WTC11 (cell line): ENCODE data around the gene BRME1. TPM values are rescaled to one million over a fixed set of nuclear protein-coding genes. Genes with fewer than 3 reads are reported as not detected.

Experiments used
- ATAC-seq: fragments of 200-7000 bp; cut with Tn5 transposase; 2 replicates; pipeline ENCODE4 v1.10.0; 2021; ENCODE audit warnings: mild to moderate bottlenecking, moderate library complexity
- CTCF ChIA-PET: fragments of 300-600 bp; sonication (Branson Sonifier 250); formaldehyde crosslinking; loops from one replicate; lab custom pipeline; 2021; ENCODE audit warnings: antibody characterized with exemption; lab: Charles Lee
- POLR2A ChIA-PET: fragments of 350-600 bp; sonication (Branson Sonifier 250); formaldehyde crosslinking; loops from one replicate; lab custom pipeline; 2021; ENCODE audit warnings: antibody characterized with exemption; lab: Charles Lee
- DNase-seq: peaks from one replicate; pipeline ENCODE4 v3.0.0; 2021; ENCODE audit warnings: low spot score
- H3K27ac Mint-ChIP-seq: 2 replicates; pipeline ENCODE4 v1.8.0; 2021; ENCODE audit warnings: mixed read lengths
- H3K27me3 Mint-ChIP-seq: 2 replicates; pipeline ENCODE4 v1.8.0; 2021; ENCODE audit warnings: low read depth, mild to moderate bottlenecking, moderate library complexity, mixed read lengths
- H3K36me3 Mint-ChIP-seq: 2 replicates; pipeline ENCODE4 v1.8.0; 2021; ENCODE audit warnings: mixed read lengths
- H3K4me1 Mint-ChIP-seq: 2 replicates; pipeline ENCODE4 v1.8.0; 2022; ENCODE audit warnings: mixed read lengths
- H3K4me3 Mint-ChIP-seq: 2 replicates; pipeline ENCODE4 v1.8.0; 2021; ENCODE audit warnings: mild to moderate bottlenecking, moderate library complexity, mixed read lengths
- H3K9me3 Mint-ChIP-seq: 2 replicates; pipeline ENCODE4 v1.8.0; 2021; ENCODE audit warnings: mixed read lengths
- ETV6 ChIP-seq: sonication (generic); formaldehyde crosslinking; IDR thresholded peaks from 2 replicates; pipeline ENCODE4 v1.8.1; 2022; ENCODE audit warnings: mild to moderate bottlenecking, missing genetic modification reagents
- FOXK1 ChIP-seq: sonication (generic); formaldehyde crosslinking; IDR thresholded peaks from 2 replicates; pipeline ENCODE4 v1.8.0; 2022; ENCODE audit warnings: mild to moderate bottlenecking, moderate library complexity, missing genetic modification reagents
- GABPB1 ChIP-seq: sonication (generic); formaldehyde crosslinking; IDR thresholded peaks from 2 replicates; pipeline ENCODE4 v1.8.1; 2023; ENCODE audit warnings: mild to moderate bottlenecking, missing genetic modification reagents
- HMGA2 ChIP-seq: fragments of 250-450 bp; sonication (Bioruptor Pico); IDR thresholded peaks from 2 replicates; pipeline ENCODE4 v1.4.0; 2021; ENCODE audit warnings: mild to moderate bottlenecking, moderate library complexity
- JAZF1 ChIP-seq: fragments of 250-450 bp; sonication (Bioruptor Pico); IDR thresholded peaks from 2 replicates; pipeline ENCODE4 v1.9.0; 2021; ENCODE audit warnings: moderate library complexity, mild to moderate bottlenecking, inconsistent platforms
- MXD4 ChIP-seq: fragments of 250-450 bp; sonication (Bioruptor Pico); IDR thresholded peaks from 2 replicates; pipeline ENCODE4 v1.8.0; 2021; ENCODE audit warnings: mild to moderate bottlenecking, moderate library complexity, borderline replicate concordance
- SMAD3 ChIP-seq: sonication (generic); formaldehyde crosslinking; IDR thresholded peaks from 2 replicates; pipeline ENCODE4 v1.8.0; 2022; ENCODE audit warnings: missing genetic modification reagents, mild to moderate bottlenecking, borderline replicate concordance
- ZNF232 ChIP-seq: sonication (generic); formaldehyde crosslinking; IDR thresholded peaks from 2 replicates; pipeline ENCODE4 v1.8.0; 2022; ENCODE audit warnings: mild to moderate bottlenecking, missing genetic modification reagents
- ZNF671 ChIP-seq: fragments of 250-450 bp; sonication (Bioruptor Pico); IDR thresholded peaks from 2 replicates; pipeline ENCODE4 v1.8.0; 2021; ENCODE audit warnings: mild to moderate bottlenecking
- total RNA-seq: library from RNA; stranded (reverse); gene quantifications from 3 replicates; pipeline ENCODE4 v1.2.3, GENCODE V29; 2021
- TF ChIP-seq, protein P1 (sequence below): fragments of 250-450 bp; sonication (Bioruptor Pico); IDR thresholded peaks from 2 replicates; pipeline ENCODE4 v1.9.0; 2021; ENCODE audit warnings: mild to moderate bottlenecking
- TF ChIP-seq, protein P2 (sequence below): sonication (generic); formaldehyde crosslinking; IDR thresholded peaks from 2 replicates; pipeline ENCODE4 v1.8.0; 2023; ENCODE audit warnings: missing genetic modification reagents, mild to moderate bottlenecking, borderline replicate concordance
- TF ChIP-seq, protein P3 (sequence below): fragments of 250-450 bp; sonication (Bioruptor Pico); IDR thresholded peaks from 2 replicates; pipeline ENCODE4 v2.1.2; 2022; ENCODE audit warnings: mild to moderate bottlenecking, moderate library complexity
- TF ChIP-seq, protein P4 (sequence below): fragments of 250-450 bp; sonication (Bioruptor Pico); IDR thresholded peaks from 2 replicates; pipeline ENCODE4 v1.9.0; 2021; ENCODE audit warnings: moderate library complexity, mild to moderate bottlenecking, inconsistent platforms, borderline replicate concordance
- TF ChIP-seq, protein P5 (sequence below): sonication (generic); formaldehyde crosslinking; IDR thresholded peaks from 2 replicates; pipeline ENCODE4 v1.8.0; 2022; ENCODE audit warnings: mild to moderate bottlenecking, missing genetic modification reagents
- TF ChIP-seq, protein P6 (sequence below): sonication (generic); formaldehyde crosslinking; IDR thresholded peaks from 2 replicates; pipeline ENCODE4 v1.8.0; 2022; ENCODE audit warnings: mild to moderate bottlenecking, missing genetic modification reagents
- TF ChIP-seq, protein P7 (sequence below): sonication (generic); formaldehyde crosslinking; IDR thresholded peaks from 2 replicates; pipeline ENCODE4 v1.8.1; 2022; ENCODE audit warnings: mild to moderate bottlenecking, moderate library complexity, missing genetic modification reagents
- TF ChIP-seq, protein P8 (sequence below): sonication (generic); formaldehyde crosslinking; IDR thresholded peaks from 2 replicates; pipeline ENCODE4 v1.8.1; 2023; ENCODE audit warnings: mild to moderate bottlenecking, missing genetic modification reagents
- TF ChIP-seq, protein P9 (sequence below): sonication (generic); formaldehyde crosslinking; IDR thresholded peaks from 2 replicates; pipeline ENCODE4 v1.8.1; 2022; ENCODE audit warnings: mild to moderate bottlenecking, missing genetic modification reagents, moderate library complexity, borderline replicate concordance

Gene BRME1
- total RNA-seq, 1 experiment from 2014 or later: 5.0 TPM

DNA sequence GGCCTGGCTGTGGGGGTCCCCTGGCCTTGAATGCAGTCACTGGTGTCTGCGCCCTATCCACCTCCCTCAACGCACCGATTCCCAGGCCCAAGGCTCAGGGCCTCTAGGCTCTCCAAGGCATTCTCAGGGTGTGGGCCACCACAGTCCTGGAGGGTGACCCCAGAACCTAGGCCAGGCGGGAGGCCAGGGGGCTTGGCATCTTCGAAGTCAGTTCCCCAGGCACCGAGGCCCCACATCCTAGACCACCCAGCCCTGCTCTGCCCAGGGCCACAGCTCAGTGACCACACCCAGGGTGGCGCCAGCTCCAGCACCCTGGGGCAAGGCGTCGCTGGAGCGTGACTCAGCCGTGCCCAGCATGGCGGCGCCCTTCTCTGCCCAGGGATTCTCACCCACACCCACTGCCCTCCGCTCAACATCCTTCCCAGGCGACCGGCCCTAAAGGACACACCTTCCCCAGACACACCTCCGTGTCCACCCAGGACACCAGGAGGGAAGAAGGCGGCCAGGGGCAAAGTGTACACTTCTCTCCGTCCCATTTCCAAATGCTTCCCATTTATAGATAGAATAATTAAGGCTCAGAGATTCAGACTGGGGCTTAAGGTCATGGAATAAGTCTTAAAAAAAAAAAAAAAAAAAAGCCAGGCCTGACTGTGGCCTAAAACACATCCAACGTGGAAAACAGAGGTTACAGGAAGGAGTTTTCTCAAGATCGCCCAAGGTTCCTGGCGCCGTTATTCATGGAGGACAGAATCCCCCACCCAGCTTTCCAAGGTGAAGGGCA lies 65.4 kb downstream of the BRME1 start:
- H3K9me3 Mint-ChIP-seq: no peaks in the 10 kb centered on the region
- POLR2A ChIA-PET: interaction anchor here (0.5 kb wide), 1 partner anchor 18 kb away, joined by 3 read pairs; no protein-coding TSS in a partner anchor
- TF ChIP-seq, protein P1, sequence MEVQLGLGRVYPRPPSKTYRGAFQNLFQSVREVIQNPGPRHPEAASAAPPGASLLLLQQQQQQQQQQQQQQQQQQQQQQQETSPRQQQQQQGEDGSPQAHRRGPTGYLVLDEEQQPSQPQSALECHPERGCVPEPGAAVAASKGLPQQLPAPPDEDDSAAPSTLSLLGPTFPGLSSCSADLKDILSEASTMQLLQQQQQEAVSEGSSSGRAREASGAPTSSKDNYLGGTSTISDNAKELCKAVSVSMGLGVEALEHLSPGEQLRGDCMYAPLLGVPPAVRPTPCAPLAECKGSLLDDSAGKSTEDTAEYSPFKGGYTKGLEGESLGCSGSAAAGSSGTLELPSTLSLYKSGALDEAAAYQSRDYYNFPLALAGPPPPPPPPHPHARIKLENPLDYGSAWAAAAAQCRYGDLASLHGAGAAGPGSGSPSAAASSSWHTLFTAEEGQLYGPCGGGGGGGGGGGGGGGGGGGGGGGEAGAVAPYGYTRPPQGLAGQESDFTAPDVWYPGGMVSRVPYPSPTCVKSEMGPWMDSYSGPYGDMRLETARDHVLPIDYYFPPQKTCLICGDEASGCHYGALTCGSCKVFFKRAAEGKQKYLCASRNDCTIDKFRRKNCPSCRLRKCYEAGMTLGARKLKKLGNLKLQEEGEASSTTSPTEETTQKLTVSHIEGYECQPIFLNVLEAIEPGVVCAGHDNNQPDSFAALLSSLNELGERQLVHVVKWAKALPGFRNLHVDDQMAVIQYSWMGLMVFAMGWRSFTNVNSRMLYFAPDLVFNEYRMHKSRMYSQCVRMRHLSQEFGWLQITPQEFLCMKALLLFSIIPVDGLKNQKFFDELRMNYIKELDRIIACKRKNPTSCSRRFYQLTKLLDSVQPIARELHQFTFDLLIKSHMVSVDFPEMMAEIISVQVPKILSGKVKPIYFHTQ (CRISPR knock-in tag): no peak
- TF ChIP-seq SMAD3 (CRISPR knock-in tag): no peak
- TF ChIP-seq FOXK1: no peak
- TF ChIP-seq, protein P2, sequence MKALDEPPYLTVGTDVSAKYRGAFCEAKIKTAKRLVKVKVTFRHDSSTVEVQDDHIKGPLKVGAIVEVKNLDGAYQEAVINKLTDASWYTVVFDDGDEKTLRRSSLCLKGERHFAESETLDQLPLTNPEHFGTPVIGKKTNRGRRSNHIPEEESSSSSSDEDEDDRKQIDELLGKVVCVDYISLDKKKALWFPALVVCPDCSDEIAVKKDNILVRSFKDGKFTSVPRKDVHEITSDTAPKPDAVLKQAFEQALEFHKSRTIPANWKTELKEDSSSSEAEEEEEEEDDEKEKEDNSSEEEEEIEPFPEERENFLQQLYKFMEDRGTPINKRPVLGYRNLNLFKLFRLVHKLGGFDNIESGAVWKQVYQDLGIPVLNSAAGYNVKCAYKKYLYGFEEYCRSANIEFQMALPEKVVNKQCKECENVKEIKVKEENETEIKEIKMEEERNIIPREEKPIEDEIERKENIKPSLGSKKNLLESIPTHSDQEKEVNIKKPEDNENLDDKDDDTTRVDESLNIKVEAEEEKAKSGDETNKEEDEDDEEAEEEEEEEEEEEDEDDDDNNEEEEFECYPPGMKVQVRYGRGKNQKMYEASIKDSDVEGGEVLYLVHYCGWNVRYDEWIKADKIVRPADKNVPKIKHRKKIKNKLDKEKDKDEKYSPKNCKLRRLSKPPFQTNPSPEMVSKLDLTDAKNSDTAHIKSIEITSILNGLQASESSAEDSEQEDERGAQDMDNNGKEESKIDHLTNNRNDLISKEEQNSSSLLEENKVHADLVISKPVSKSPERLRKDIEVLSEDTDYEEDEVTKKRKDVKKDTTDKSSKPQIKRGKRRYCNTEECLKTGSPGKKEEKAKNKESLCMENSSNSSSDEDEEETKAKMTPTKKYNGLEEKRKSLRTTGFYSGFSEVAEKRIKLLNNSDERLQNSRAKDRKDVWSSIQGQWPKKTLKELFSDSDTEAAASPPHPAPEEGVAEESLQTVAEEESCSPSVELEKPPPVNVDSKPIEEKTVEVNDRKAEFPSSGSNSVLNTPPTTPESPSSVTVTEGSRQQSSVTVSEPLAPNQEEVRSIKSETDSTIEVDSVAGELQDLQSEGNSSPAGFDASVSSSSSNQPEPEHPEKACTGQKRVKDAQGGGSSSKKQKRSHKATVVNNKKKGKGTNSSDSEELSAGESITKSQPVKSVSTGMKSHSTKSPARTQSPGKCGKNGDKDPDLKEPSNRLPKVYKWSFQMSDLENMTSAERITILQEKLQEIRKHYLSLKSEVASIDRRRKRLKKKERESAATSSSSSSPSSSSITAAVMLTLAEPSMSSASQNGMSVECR (CRISPR knock-in tag): no peak
- TF ChIP-seq, protein P3, sequence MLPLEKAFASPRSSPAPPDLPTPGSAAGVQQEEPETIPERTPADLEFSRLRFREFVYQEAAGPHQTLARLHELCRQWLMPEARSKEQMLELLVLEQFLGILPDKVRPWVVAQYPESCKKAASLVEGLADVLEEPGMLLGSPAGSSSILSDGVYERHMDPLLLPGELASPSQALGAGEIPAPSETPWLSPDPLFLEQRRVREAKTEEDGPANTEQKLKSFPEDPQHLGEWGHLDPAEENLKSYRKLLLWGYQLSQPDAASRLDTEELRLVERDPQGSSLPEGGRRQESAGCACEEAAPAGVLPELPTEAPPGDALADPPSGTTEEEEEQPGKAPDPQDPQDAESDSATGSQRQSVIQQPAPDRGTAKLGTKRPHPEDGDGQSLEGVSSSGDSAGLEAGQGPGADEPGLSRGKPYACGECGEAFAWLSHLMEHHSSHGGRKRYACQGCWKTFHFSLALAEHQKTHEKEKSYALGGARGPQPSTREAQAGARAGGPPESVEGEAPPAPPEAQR: no peak
- TF ChIP-seq, protein P4, sequence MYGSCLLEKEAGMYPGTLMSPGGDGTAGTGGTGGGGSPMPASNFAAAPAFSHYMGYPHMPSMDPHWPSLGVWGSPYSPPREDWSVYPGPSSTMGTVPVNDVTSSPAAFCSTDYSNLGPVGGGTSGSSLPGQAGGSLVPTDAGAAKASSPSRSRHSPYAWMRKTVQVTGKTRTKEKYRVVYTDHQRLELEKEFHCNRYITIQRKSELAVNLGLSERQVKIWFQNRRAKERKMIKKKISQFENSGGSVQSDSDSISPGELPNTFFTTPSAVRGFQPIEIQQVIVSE (CRISPR knock-in tag): no peak
- TF ChIP-seq, protein P5, sequence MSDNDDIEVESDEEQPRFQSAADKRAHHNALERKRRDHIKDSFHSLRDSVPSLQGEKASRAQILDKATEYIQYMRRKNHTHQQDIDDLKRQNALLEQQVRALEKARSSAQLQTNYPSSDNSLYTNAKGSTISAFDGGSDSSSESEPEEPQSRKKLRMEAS (CRISPR knock-in tag): no peak
- no peaks in the 10 kb centered on the region for H3K27me3 Mint-ChIP-seq
- DNase-seq: no peak
- no peaks in the 10 kb centered on the region for H3K36me3 Mint-ChIP-seq
- no peak overlapping the region for H3K4me3 Mint-ChIP-seq
- CTCF ChIA-PET: interaction anchor here (0.7 to 2.1 kb wide), 7 partner anchors 15 to 241 kb away, joined by 3 to 19 read pairs (median 8); no protein-coding TSS in a partner anchor
- H3K4me1 Mint-ChIP-seq: peaks cover 30% of the 10 kb centered on the region
- ATAC-seq: no peak
- no peak overlapping the region for H3K27ac Mint-ChIP-seq

DNA sequence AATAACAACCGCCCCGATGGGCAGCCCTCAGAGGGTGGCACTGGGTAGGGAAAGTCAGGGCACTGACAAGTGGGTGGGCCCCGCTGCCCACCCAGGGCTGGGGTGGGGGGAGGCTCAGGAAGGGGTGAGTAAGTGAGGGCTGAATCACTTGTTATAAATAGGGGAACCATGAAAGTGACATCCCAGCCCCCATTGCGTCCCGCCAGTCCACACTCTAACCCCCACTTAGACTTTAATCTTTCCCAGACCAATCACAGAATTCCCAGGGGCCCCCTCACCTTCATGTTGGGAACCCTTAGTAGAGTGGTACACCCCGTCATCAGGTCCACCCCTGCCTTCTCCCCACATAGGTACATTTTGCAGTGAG lies 66.0 kb downstream of the BRME1 start:
- Mint-ChIP-seq H3K27ac (no peak overlapping the region), H3K27me3 (no peaks in the 10 kb centered on the region), H3K9me3 (no peaks in the 10 kb centered on the region), H3K4me3 (no peak overlapping the region), H3K4me1 (peaks cover 30% of the 10 kb centered on the region), H3K36me3 (no peaks in the 10 kb centered on the region)
- no peak for ATAC-seq
- ChIA-PET POLR2A (interaction anchor here (0.5 kb wide), 1 partner anchor 18 kb away, joined by 3 read pairs; no protein-coding TSS in a partner anchor), CTCF (interaction anchor here (0.7 to 1.6 kb wide), 6 partner anchors 15 to 219 kb away, joined by 3 to 19 read pairs (median 7); no protein-coding TSS in a partner anchor)
- TF ChIP-seq JAZF1 (CRISPR knock-in tag) (no peak), MXD4 (no peak), ETV6 (CRISPR knock-in tag) (no peak), ZNF671 (CRISPR knock-in tag) (no peak), ZNF232 (CRISPR knock-in tag) (no peak), GABPB1 (CRISPR knock-in tag) (no peak), HMGA2 (CRISPR knock-in tag) (no peak)
- TF ChIP-seq, protein P6, sequence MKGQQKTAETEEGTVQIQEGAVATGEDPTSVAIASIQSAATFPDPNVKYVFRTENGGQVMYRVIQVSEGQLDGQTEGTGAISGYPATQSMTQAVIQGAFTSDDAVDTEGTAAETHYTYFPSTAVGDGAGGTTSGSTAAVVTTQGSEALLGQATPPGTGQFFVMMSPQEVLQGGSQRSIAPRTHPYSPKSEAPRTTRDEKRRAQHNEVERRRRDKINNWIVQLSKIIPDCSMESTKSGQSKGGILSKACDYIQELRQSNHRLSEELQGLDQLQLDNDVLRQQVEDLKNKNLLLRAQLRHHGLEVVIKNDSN: no peak
- TF ChIP-seq, protein P7, sequence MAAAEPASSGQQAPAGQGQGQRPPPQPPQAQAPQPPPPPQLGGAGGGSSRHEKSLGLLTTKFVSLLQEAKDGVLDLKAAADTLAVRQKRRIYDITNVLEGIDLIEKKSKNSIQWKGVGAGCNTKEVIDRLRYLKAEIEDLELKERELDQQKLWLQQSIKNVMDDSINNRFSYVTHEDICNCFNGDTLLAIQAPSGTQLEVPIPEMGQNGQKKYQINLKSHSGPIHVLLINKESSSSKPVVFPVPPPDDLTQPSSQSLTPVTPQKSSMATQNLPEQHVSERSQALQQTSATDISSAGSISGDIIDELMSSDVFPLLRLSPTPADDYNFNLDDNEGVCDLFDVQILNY: no peak
- TF ChIP-seq, protein P8, sequence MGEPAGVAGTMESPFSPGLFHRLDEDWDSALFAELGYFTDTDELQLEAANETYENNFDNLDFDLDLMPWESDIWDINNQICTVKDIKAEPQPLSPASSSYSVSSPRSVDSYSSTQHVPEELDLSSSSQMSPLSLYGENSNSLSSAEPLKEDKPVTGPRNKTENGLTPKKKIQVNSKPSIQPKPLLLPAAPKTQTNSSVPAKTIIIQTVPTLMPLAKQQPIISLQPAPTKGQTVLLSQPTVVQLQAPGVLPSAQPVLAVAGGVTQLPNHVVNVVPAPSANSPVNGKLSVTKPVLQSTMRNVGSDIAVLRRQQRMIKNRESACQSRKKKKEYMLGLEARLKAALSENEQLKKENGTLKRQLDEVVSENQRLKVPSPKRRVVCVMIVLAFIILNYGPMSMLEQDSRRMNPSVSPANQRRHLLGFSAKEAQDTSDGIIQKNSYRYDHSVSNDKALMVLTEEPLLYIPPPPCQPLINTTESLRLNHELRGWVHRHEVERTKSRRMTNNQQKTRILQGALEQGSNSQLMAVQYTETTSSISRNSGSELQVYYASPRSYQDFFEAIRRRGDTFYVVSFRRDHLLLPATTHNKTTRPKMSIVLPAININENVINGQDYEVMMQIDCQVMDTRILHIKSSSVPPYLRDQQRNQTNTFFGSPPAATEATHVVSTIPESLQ: no peak
- TF ChIP-seq, protein P9, sequence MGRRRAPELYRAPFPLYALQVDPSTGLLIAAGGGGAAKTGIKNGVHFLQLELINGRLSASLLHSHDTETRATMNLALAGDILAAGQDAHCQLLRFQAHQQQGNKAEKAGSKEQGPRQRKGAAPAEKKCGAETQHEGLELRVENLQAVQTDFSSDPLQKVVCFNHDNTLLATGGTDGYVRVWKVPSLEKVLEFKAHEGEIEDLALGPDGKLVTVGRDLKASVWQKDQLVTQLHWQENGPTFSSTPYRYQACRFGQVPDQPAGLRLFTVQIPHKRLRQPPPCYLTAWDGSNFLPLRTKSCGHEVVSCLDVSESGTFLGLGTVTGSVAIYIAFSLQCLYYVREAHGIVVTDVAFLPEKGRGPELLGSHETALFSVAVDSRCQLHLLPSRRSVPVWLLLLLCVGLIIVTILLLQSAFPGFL (CRISPR knock-in tag): no peak
- no peak for DNase-seq
